MCF 10A (cell line): ENCODE measurements around the gene MCTP1. TPM values are rescaled to one million over a fixed set of nuclear protein-coding genes. Genes with fewer than 3 reads are reported as not detected.

Source experiments
- BruUV-seq: library from RNA; stranded (reverse); fragments of 400-500 nt; replicated peaks from 2 replicates; lab custom pipeline; 2021; lab: Mats Ljungman, UMichigan
- CTCF ChIA-PET: fragments of 300-600 bp; sonication (Branson Sonifier 250); formaldehyde crosslinking; extraction: SDS; loops from one replicate; lab custom pipeline; 2021; ENCODE audit warnings: antibody characterized with exemption, inconsistent platforms; lab: Yijun Ruan, JAX
- POLR2A ChIA-PET: fragments of 300-600, 350-650 bp; sonication (Branson Sonifier 250); formaldehyde crosslinking; extraction: SDS; loops from one replicate; lab custom pipeline; 2020; ENCODE audit warnings: antibody characterized with exemption, inconsistent platforms; lab: Yijun Ruan, JAX
- DNase-seq: peaks from one replicate; pipeline ENCODE4 v3.0.0-alpha.2; 2018; ENCODE audit not compliant: unreplicated experiment
- H3K27ac Mint-ChIP-seq: one replicate; pipeline ENCODE4 v1.8.0; 2022; ENCODE audit warnings: mild to moderate bottlenecking, low read depth, mixed read lengths; ENCODE audit not compliant: unreplicated experiment
- H3K27me3 Mint-ChIP-seq: one replicate; pipeline ENCODE4 v1.8.0; 2022; ENCODE audit warnings: mixed read lengths; ENCODE audit not compliant: insufficient read depth, unreplicated experiment
- H3K36me3 Mint-ChIP-seq: one replicate; pipeline ENCODE4 v1.8.0; 2022; ENCODE audit warnings: mild to moderate bottlenecking, moderate library complexity, mixed read lengths; ENCODE audit not compliant: insufficient read depth, unreplicated experiment
- H3K4me1 Mint-ChIP-seq: one replicate; pipeline ENCODE4 v1.8.0; 2022; ENCODE audit warnings: mixed read lengths; ENCODE audit not compliant: insufficient read depth, unreplicated experiment
- H3K4me3 Mint-ChIP-seq: one replicate; pipeline ENCODE4 v1.8.0; 2022; ENCODE audit warnings: mild to moderate bottlenecking, moderate library complexity, mixed read lengths; ENCODE audit not compliant: unreplicated experiment
- H3K9me3 Mint-ChIP-seq: one replicate; pipeline ENCODE4 v1.8.0; 2022; ENCODE audit warnings: mixed read lengths; ENCODE audit not compliant: unreplicated experiment
- intact Hi-C: fragments of 100-400 bp; cut with micrococcal nuclease; formaldehyde crosslinking; loops from 2 replicates; pipeline ENCODE4 v1.14.1; 2022
- total RNA-seq: library from RNA; stranded (reverse); gene quantifications from 2 replicates; pipeline ENCODE4 v1.2.3, GENCODE V29; 2022
- TF ChIP-seq, protein P1 (sequence below): fragments of 200-600 bp; IDR thresholded peaks from one replicate; pipeline ENCODE4 v1.8.0; 2022; ENCODE audit warnings: antibody characterized with exemption, mild to moderate bottlenecking; ENCODE audit not compliant: unreplicated experiment

Gene MCTP1
- total RNA-seq, 1 experiment from 2014 or later = 40.3 TPM

DNA sequence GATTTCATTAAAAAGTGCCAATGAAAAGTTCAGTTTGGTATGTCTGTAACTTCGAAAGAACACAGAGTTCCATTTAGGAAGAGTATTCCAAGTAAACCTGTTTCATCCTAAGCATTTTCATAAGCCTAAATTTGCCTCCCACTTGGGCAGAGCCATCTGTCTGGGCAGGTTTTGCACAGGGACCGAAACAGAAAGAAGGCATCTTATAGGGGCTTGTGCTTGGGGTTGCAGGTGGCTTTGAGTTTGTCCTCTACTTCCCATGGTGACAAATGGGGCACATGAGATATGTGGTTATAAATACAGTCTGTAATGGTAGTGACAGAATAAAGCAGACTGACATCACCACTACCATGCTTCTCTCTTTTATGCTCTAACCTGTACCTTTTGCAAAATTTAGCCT, 63.7 kb downstream of the MCTP1 start:
- DNase-seq = no peak
- intact Hi-C loops = no loop called here
- TF ChIP-seq, protein P1, sequence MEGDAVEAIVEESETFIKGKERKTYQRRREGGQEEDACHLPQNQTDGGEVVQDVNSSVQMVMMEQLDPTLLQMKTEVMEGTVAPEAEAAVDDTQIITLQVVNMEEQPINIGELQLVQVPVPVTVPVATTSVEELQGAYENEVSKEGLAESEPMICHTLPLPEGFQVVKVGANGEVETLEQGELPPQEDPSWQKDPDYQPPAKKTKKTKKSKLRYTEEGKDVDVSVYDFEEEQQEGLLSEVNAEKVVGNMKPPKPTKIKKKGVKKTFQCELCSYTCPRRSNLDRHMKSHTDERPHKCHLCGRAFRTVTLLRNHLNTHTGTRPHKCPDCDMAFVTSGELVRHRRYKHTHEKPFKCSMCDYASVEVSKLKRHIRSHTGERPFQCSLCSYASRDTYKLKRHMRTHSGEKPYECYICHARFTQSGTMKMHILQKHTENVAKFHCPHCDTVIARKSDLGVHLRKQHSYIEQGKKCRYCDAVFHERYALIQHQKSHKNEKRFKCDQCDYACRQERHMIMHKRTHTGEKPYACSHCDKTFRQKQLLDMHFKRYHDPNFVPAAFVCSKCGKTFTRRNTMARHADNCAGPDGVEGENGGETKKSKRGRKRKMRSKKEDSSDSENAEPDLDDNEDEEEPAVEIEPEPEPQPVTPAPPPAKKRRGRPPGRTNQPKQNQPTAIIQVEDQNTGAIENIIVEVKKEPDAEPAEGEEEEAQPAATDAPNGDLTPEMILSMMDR = no peak
- H3K27me3 Mint-ChIP-seq = no peaks in the 10 kb centered on the region
- no peaks in the 10 kb centered on the region for H3K9me3 Mint-ChIP-seq
- POLR2A ChIA-PET = no interaction called here
- no peak overlapping the region for H3K27ac Mint-ChIP-seq
- H3K4me1 Mint-ChIP-seq = no peaks in the 10 kb centered on the region
- H3K4me3 Mint-ChIP-seq = no peak overlapping the region
- BruUV-seq = no TSS peak
- CTCF ChIA-PET = no interaction called here
- H3K36me3 Mint-ChIP-seq = no peaks in the 10 kb centered on the region

DNA sequence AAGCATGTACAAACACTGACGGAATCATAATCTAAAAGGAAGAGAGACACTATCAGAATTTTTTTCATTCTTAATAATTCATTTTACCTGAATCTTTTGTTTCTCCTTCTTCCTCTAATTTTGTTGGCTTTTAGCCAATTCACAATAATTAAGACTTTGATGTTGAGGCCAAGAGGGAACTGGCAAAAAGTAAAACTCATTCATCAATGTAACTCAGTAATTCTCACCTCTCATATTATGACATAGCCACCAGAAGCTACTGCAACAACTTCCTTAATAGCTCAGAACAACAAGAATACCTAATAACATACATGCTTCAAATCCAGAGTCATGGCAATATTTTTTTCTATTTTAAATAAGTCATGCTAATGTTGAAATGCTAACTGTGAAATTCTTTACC, 64.5 kb downstream of the MCTP1 start:
- intact Hi-C loops = no loop called here
- POLR2A ChIA-PET = no interaction called here
- no TSS peak for BruUV-seq
- CTCF ChIA-PET = interaction anchor here (0.7 kb wide), 1 partner anchor 269 kb away, joined by 5 read pairs; no protein-coding TSS in a partner anchor
- H3K36me3 Mint-ChIP-seq = no peaks in the 10 kb centered on the region
- no peak for DNase-seq
- no peak overlapping the region for H3K27ac Mint-ChIP-seq
- H3K4me3 Mint-ChIP-seq = no peak overlapping the region
- H3K27me3 Mint-ChIP-seq = no peaks in the 10 kb centered on the region
- TF ChIP-seq, protein P1 = no peak
- H3K9me3 Mint-ChIP-seq = no peaks in the 10 kb centered on the region
- no peaks in the 10 kb centered on the region for H3K4me1 Mint-ChIP-seq

DNA sequence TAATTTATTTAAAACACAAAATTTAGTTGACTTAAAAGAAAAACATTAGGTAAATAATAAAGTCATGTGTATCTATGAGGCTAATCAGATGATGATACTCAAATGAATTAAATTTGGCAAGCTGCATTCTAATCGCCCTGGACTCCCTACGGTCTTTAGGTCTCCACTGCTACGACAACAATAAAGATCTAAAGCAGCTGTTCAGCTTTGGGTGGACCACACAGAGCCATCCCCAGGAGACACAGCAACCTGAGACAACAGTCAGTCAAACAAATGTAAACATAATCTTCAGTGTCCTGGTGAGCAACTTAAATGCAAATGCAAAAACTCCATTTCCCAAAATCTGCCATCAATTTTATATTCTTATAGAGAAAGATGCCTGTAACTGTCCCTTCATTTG, 65.5 kb downstream of the MCTP1 start:
- no peak overlapping the region for H3K27ac Mint-ChIP-seq
- H3K27me3 Mint-ChIP-seq = no peaks in the 10 kb centered on the region
- no peaks in the 10 kb centered on the region for H3K9me3 Mint-ChIP-seq
- ChIA-PET CTCF (interaction anchor here (0.7 to 1.1 kb wide), 2 partner anchors 41 to 268 kb away, joined by 3 to 5 read pairs; no protein-coding TSS in a partner anchor), POLR2A (no interaction called here)
- no peak overlapping the region for H3K4me3 Mint-ChIP-seq
- TF ChIP-seq, protein P1 = no peak
- no peaks in the 10 kb centered on the region for H3K4me1 Mint-ChIP-seq
- no peaks in the 10 kb centered on the region for H3K36me3 Mint-ChIP-seq
- BruUV-seq = no TSS peak
- intact Hi-C loops = no loop called here
- DNase-seq = no peak

DNA sequence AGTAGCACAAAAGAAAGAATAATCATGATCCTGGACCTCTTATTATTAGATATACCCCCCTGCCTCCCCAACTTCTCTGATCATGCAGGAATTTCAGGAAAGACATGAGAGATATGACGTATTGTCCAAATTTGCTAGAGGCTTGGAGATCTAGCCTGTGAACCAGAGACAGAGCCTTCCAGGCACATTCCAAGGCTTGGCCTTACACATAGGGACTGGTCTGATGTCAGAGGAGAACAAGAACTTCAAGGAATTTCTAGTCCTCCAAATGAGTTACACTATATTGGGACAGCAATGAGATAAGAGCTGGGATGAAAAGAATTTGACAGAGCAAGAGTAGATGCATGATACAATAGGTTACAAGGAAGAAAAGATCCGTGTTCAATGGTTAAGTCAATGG, 67.0 kb downstream of the MCTP1 start:
- Mint-ChIP-seq H3K4me3 (no peak overlapping the region), H3K4me1 (no peaks in the 10 kb centered on the region), H3K36me3 (no peaks in the 10 kb centered on the region), H3K9me3 (no peaks in the 10 kb centered on the region), H3K27me3 (no peaks in the 10 kb centered on the region), H3K27ac (no peak overlapping the region)
- no TSS peak for BruUV-seq
- ChIA-PET CTCF (no interaction called here), POLR2A (no interaction called here)
- TF ChIP-seq, protein P1 = no peak
- no peak for DNase-seq
- intact Hi-C loops = no loop called here
